ENCODE results near the gene CERS1.

CERS1 gene

GRCh38 chr19:18833849-18834643 lies 61.9 kb downstream of the CERS1 start:
- peak; percentile 16 for DNase-seq

- DNase-seq, result no peak
Measured at GRCh38 chr19:18833141-18833476, 62.8 kb downstream of the CERS1 start.

- no peak for DNase-seq
Measured at GRCh38 chr19:18832306-18833140, 63.4 kb downstream of the CERS1 start.

- DNase-seq, result peak; percentile 94
Measured at GRCh38 chr19:18831524-18832305, 64.2 kb downstream of the CERS1 start, which contains the start of gene UPF1. UPF1 (plus strand) TSS chr19:18831959; CDS start chr19:18832210, 251 bp downstream.

- no peak for DNase-seq
Measured at GRCh38 chr19:18830488-18830887, 65.5 kb downstream of the CERS1 start.

GRCh38 chr19:18828786-18829185 lies 67.2 kb downstream of the CERS1 start:
- no peak for DNase-seq

Data from CD4-positive, alpha-beta T cell treated with Interleukin-4 for 4 hours (primary cell).